PFSK-1 (cell line): ENCODE results near the gene TNFRSF21.

Experiments used
- FOXP2 ChIP-seq: optimal IDR thresholded peaks from 2 replicates; pipeline ENCODE3; 2011; ENCODE audit warnings: borderline replicate concordance, control low read depth, inconsistent platforms; ENCODE audit not compliant: insufficient read depth; ENCODE audit errors: extremely low read length, extremely low read depth
- POLR2AphosphoS5 ChIP-seq: IDR thresholded peaks from 2 replicates; pipeline ENCODE4 v1.6.1; 2012; ENCODE audit warnings: low read depth, mild to moderate bottlenecking, control low read depth, low read length, moderate library complexity
- REST ChIP-seq, 2 experiments: IDR thresholded peaks; 2 replicates each; pipeline versions ENCODE4 v1.6.1 to v1.8.0; 2011 to 2012; ENCODE audit warnings: low read depth in 2 of 2, low read length in 2 of 2, control low read depth in 1 of 2, inconsistent platforms in 1 of 2, mild to moderate bottlenecking in 1 of 2, moderate library complexity in 1 of 2; ENCODE audit not compliant: insufficient read depth in 1 of 2
- SIN3A ChIP-seq: IDR thresholded peaks from 2 replicates; pipeline ENCODE4 v1.6.1; 2012; ENCODE audit warnings: mild to moderate bottlenecking, low read length, moderate library complexity, borderline replicate concordance; ENCODE audit not compliant: insufficient read depth
- TAF1 ChIP-seq: IDR thresholded peaks from 2 replicates; pipeline ENCODE4 v1.6.1; 2012; ENCODE audit warnings: low read length, control low read depth, borderline replicate concordance; ENCODE audit not compliant: insufficient read depth

Gene TNFRSF21

GRCh38 chr6:47352966-47353365 lies 43.3 kb upstream of the TNFRSF21 start:
- no peak for TF ChIP-seq FOXP2
- no peak for TF ChIP-seq REST (IDR thresholded peaks at IDR 0.05; ENCODE audit: insufficient read depth in 1 of 2, low read depth in 2 of 2, low read length in 2 of 2)
- no peak for TF ChIP-seq TAF1
- no peak for TF ChIP-seq SIN3A
- TF ChIP-seq POLR2AphosphoS5, result no peak

- no peak for TF ChIP-seq FOXP2
- TF ChIP-seq POLR2AphosphoS5, result no peak
- TF ChIP-seq SIN3A, result no peak
- TF ChIP-seq TAF1, result no peak
- TF ChIP-seq REST (IDR thresholded peaks at IDR 0.05; ENCODE audit: insufficient read depth in 1 of 2, low read depth in 2 of 2, low read length in 2 of 2), result no peak
Measured at GRCh38 chr6:47352194-47352920, 42.7 kb upstream of the TNFRSF21 start.

- TF ChIP-seq REST (IDR thresholded peaks at IDR 0.05; ENCODE audit: insufficient read depth in 1 of 2, low read depth in 2 of 2, low read length in 2 of 2), result no peak
- no peak for TF ChIP-seq FOXP2
- TF ChIP-seq POLR2AphosphoS5, result no peak
- TF ChIP-seq TAF1, result no peak
- no peak for TF ChIP-seq SIN3A
Measured at GRCh38 chr6:47351621-47352020, 41.9 kb upstream of the TNFRSF21 start.

GRCh38 chr6:47349931-47350330 lies 40.2 kb upstream of the TNFRSF21 start:
- TF ChIP-seq POLR2AphosphoS5, result no peak
- no peak for TF ChIP-seq TAF1
- no peak for TF ChIP-seq REST (IDR thresholded peaks at IDR 0.05; ENCODE audit: insufficient read depth in 1 of 2, low read depth in 2 of 2, low read length in 2 of 2)
- TF ChIP-seq FOXP2, result no peak
- no peak for TF ChIP-seq SIN3A

GRCh38 chr6:47348316-47348863 lies 38.7 kb upstream of the TNFRSF21 start:
- no peak for TF ChIP-seq TAF1
- TF ChIP-seq POLR2AphosphoS5, result no peak
- TF ChIP-seq FOXP2, result no peak
- no peak for TF ChIP-seq SIN3A
- TF ChIP-seq REST (IDR thresholded peaks at IDR 0.05; ENCODE audit: insufficient read depth in 1 of 2, low read depth in 2 of 2, low read length in 2 of 2), result no peak
